Stimulated activated CD8-positive, alpha-beta memory T cell treated with anti-CD3 and anti-CD28 coated beads, Interleukin-15, amount 100 ng/mL, for 1 hour (primary cell): Measurements from ENCODE around the gene ARV1.
"Not testable (repeated sequence)": the region's sequence is repeated elsewhere in the genome, so short reads cannot be mapped to it uniquely, and the experiment has no call there.

Experiments
- DNase-seq: peaks from one replicate; pipeline ENCODE4 v3.0.0-alpha.2; 2020; ENCODE audit warnings: low read depth

The ARV1 gene

GRCh38 chr1:231044588-231044987 lies 65.7 kb downstream of the ARV1 start:
- DNase-seq, result no peak

- no peak for DNase-seq
Measured at GRCh38 chr1:231045286-231045685, 66.4 kb downstream of the ARV1 start.

DNA sequence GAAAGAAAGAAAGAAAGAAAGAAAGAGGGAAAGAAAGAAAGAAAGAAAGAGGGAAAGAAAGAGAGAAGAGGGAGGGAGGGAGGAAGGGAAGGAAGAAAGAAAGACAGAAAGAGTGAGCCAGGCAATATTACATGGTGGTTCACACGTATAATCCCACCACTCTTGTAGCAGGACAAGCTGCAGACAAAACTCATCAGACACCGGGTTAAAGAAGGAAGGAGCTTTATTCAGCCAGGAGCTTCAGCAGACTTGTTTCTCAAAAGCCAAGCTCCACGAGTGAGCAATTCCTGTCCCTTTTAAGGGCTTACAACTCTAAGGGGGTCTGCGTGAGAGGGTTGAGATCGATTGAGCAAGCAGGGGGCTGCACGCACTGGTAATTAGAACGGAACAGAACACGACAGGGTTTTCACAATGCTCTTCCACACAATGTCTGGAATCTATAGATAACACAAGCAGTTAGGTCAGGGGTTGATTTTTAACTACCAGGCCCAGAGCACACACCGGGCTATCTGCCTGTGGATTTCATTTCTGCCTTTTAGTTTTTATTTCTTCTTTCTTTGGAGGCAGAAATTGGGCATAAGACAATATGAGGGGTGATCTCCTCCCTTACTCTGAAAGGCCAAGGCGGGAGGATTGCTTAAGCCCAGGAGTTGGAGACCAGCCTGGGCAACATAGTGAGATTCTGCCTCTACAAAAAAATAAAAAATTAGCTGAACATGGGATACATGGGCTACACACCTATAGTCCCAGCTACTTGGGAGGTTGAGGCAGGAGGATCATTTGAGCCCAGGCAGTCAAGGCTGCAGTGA lies 67.2 kb downstream of the ARV1 start:
- DNase-seq, result not testable (repeated sequence)

- no peak for DNase-seq
Measured at GRCh38 chr1:231046730-231047395, 68.0 kb downstream of the ARV1 start.

DNA sequence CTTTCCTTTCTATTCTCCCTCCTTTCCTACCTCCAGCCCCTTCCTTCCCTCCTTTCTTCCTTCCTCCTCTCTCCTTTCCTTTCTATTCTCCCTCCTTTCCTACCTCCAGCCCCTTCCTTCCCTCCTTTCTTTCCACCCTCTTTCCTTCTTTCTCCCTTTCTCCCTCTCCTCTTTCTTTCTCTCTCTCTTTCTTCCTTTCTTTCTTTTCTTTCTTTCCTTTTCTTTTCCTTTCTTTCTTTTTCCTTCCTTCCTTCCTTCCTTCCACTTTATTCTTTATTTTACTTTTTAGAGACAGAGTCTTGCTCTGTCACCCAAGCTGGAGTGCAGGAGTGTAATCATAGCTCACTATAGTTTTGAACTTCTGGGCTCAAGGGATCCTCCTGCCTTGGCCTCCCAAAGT lies 68.6 kb downstream of the ARV1 start:
- DNase-seq, result not testable (repeated sequence)

DNA sequence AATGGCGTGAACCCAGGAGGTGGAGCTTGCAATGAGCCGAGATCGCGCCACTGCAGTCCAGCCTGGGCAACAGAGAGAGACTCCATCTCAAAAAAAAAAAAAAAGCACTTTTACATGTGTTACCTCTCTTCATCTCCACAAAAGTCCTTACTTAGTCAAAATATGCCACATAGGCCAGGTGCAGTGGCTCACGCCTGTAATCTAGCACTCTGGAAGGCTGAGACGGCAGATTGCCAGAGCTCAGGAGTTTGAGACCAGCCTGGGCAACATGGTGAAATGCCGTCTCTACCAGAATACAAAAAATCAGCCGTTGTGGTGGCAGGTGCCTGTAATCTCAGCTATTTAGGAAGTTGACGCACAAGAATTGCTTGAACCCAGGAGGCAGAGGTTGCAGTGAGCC lies 69.5 kb downstream of the ARV1 start:
- DNase-seq, result not testable (repeated sequence)

- no peak for DNase-seq
Measured at GRCh38 chr1:231049121-231049979, 70.5 kb downstream of the ARV1 start.
